HFFc6 (cell line): ENCODE results near the gene GP1BB. TPM values are rescaled to one million over a fixed set of nuclear protein-coding genes. Genes with fewer than 3 reads are reported as not detected.
A peak's percentile ranks its signal among the peaks of the same experiment; 100 is the strongest.

Experiments used
- DNase-seq: peaks from one replicate; pipeline ENCODE4 v3.0.0-alpha.2; 2018
- H3K27ac Mint-ChIP-seq: 2 replicates; pipeline ENCODE4 v1.8.0; 2020; ENCODE audit warnings: mild to moderate bottlenecking, mixed read lengths
- H3K27me3 Mint-ChIP-seq: 2 replicates; pipeline ENCODE4 v1.8.0; 2021; ENCODE audit warnings: mild to moderate bottlenecking, moderate library complexity, mixed read lengths; ENCODE audit not compliant: insufficient read depth
- H3K36me3 Mint-ChIP-seq: 2 replicates; pipeline ENCODE4 v1.8.0; 2021; ENCODE audit warnings: low read depth, mixed read lengths
- H3K4me1 Mint-ChIP-seq: 2 replicates; pipeline ENCODE4 v1.8.0; 2020; ENCODE audit warnings: low read depth, mixed read lengths
- H3K4me3 Mint-ChIP-seq: 2 replicates; pipeline ENCODE4 v1.8.0; 2020; ENCODE audit warnings: mild to moderate bottlenecking, moderate library complexity, mixed read lengths
- H3K9me3 Mint-ChIP-seq: 2 replicates; pipeline ENCODE4 v1.8.0; 2020; ENCODE audit warnings: mild to moderate bottlenecking, mixed read lengths
- CTCF ChIP-seq: fragments of 200-600 bp; sonication (generic); IDR thresholded peaks from 2 replicates; pipeline ENCODE4 v1.5.0; 2021; ENCODE audit warnings: antibody characterized with exemption, mild to moderate bottlenecking
- total RNA-seq, 6 experiments: library from RNA; stranded (reverse); fragmentation: NEBNext Ultra II Directional; extraction: Animal tissue kit (Norgen Biotek cat#: 25700); gene quantifications; 2 replicates in 1 of 6; 3 replicates in 5 of 6; pipeline ENCODE4 v1.2.3, GENCODE V29; 2021

GP1BB gene
- total RNA-seq, 6 experiments from 2014 or later, result 0.27 to 1.1 (median 0.41) TPM; not detected in 3

GRCh38 chr22:19757140-19757984 lies 34.0 kb downstream of the GP1BB start:
- Mint-ChIP-seq H3K4me3 (no peak overlapping the region), H3K4me1 (peaks cover 12% of the 10 kb centered on the region), H3K27ac (no peak overlapping the region), H3K9me3 (no peaks in the 10 kb centered on the region), H3K27me3 (peaks cover 52% of the 10 kb centered on the region), H3K36me3 (no peaks in the 10 kb centered on the region; the same call in 1 of the 2 replicates)
- no peak for TF ChIP-seq CTCF
- no peak for DNase-seq

GRCh38 chr22:19757985-19758895 lies 34.9 kb downstream of the GP1BB start:
- no peaks in the 10 kb centered on the region for H3K9me3 Mint-ChIP-seq

DNA sequence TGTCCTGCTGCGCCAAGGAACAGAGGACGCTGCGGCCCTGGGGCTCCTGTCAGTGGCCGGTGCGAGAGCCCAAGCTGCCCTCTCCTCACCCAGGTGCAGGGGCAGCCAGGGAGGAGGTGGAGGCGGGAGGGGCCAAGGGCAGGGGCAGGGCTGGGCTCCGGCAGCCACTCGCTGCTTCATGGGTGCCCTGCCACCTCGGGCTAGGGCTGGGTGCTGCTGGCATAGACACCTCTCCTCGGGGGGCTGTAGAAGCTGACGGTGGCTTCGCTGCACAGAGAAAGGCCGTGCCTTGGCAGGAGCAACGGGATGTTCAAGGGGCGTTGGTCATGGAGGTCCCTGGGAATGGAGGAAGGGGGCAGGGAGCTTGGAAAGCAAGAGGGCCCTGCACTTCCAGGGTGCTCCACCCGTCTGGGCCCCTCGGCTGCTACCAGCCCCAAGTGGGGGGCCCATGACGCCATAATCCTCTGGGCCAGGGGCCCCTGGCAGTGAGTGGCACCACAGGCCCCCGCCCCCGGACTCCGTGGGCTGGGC lies 35.6 kb downstream of the GP1BB start:
- peaks cover 45% of the 10 kb centered on the region for H3K27me3 Mint-ChIP-seq
- no peaks in the 10 kb centered on the region for H3K9me3 Mint-ChIP-seq
- no peak overlapping the region for H3K27ac Mint-ChIP-seq
- H3K36me3 Mint-ChIP-seq, result no peaks in the 10 kb centered on the region; the same call in 1 of the 2 replicates
- no peak for DNase-seq
- H3K4me1 Mint-ChIP-seq, result peaks cover 12% of the 10 kb centered on the region
- H3K4me3 Mint-ChIP-seq, result no peak overlapping the region
- no peak for TF ChIP-seq CTCF

More at GRCh38 chr22:19757985-19758895, 34.9 kb downstream of the GP1BB start:
- H3K4me3 Mint-ChIP-seq, result no peak overlapping the region
- H3K4me1 Mint-ChIP-seq, result peaks cover 12% of the 10 kb centered on the region
- no peaks in the 10 kb centered on the region; the same call in 1 of the 2 replicates for H3K36me3 Mint-ChIP-seq
- TF ChIP-seq CTCF, result no peak
- peaks cover 51% of the 10 kb centered on the region for H3K27me3 Mint-ChIP-seq
- H3K27ac Mint-ChIP-seq, result no peak overlapping the region
- DNase-seq, result no peak

DNA sequence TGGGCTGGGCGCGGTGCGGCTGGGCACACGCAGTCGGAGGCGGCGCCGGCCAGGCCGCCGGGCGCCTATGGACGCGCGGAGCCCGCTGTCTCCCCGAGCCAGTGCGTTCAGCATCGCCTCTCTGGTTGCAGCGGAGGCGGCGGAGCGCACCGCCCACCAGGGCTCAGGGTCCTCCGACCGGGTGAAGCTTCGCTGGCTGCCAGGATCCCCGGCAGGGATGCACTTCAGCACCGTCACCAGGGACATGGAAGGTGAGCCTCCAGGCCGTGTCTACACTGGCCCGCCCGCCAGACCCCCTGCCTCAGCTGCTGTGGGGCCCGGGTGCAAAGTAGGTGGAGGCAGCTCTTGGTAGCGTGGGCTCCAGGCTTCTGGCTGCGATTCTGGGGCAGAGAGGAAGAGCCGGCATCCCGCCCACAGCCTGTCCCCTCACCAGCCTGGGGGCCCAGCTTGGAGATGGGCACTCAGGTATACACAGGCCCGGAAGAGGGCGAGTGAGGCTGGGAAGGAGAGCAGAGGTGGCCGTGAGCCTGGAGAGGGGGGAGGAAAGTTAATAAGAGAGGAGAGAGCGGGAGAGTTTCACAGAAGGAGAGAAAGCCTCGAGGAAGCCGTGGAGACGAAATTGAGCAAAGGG lies 36.2 kb downstream of the GP1BB start:
- Mint-ChIP-seq H3K9me3 (no peaks in the 10 kb centered on the region), H3K27me3 (peaks cover 39% of the 10 kb centered on the region), H3K4me3 (peak overlapping the region; percentile 87), H3K27ac (no peak overlapping the region), H3K4me1 (peaks cover 12% of the 10 kb centered on the region), H3K36me3 (no peaks in the 10 kb centered on the region; the same call in 1 of the 2 replicates)
- DNase-seq, result no peak
- no peak for TF ChIP-seq CTCF
